Right kidney (tissue), 1 donor: ENCODE measurements around the gene BAD.

ENCODE experiments used
- DNase-seq: peaks from one replicate; pipeline ENCODE4 v3.0.0-alpha.2; 2016

The BAD gene

GRCh38 chr11:64297699-64298358 is 13.4 kb upstream of the BAD start:
- peak; percentile 37 for DNase-seq

GRCh38 chr11:64296830-64297698 is 12.6 kb upstream of the BAD start:
- peak; percentile 22 for DNase-seq

GRCh38 chr11:64296236-64296635 is 11.8 kb upstream of the BAD start:
- no peak for DNase-seq

GRCh38 chr11:64295760-64296159 is 11.3 kb upstream of the BAD start:
- no peak for DNase-seq

GRCh38 chr11:64294774-64295173 is 10.3 kb upstream of the BAD start:
- DNase-seq: no peak

- DNase-seq: peak; percentile 46
Observed at GRCh38 chr11:64292460-64293254, 8.2 kb upstream of the BAD start.

- DNase-seq: no peak
Observed at GRCh38 chr11:64291752-64292459, 7.4 kb upstream of the BAD start.

GRCh38 chr11:64291262-64291751 is 6.8 kb upstream of the BAD start, which contains the start of gene KCNK4:
Gene KCNK4 (plus strand): TSS chr11:64291302. CDS start chr11:64293019, 1,717 bp downstream.
- DNase-seq: no peak

- DNase-seq: no peak
Observed at GRCh38 chr11:64290352-64291261, 6.1 kb upstream of the BAD start.

GRCh38 chr11:64289002-64289564 is 4.6 kb upstream of the BAD start:
- no peak for DNase-seq

- no peak for DNase-seq
Observed at GRCh38 chr11:64288353-64288750, 3.9 kb upstream of the BAD start.

- DNase-seq: no peak
Observed at GRCh38 chr11:64287676-64288352, 3.3 kb upstream of the BAD start.

- DNase-seq: no peak
Observed at GRCh38 chr11:64286801-64287159, 2.3 kb upstream of the BAD start.

GRCh38 chr11:64285885-64286800 is 1.7 kb upstream of the BAD start:
- DNase-seq: peak; percentile 53

GRCh38 chr11:64284962-64285884 is 758 bp upstream of the BAD start, which contains the start of gene GPR137:
Gene GPR137 (plus strand): TSS chr11:64285848. CDS start chr11:64286525, 677 bp downstream.
- DNase-seq: peak; percentile 100

GRCh38 chr11:64283092-64283491 is 1.4 kb downstream of the BAD start:
- DNase-seq: no peak

GRCh38 chr11:64281957-64282770 is 2.3 kb downstream of the BAD start:
- DNase-seq: no peak
